GM19328 (cell line): ENCODE data around the gene ZFAND3.

ENCODE experiments used
- ATAC-seq: cut with Tn5 transposase; IDR thresholded peaks from one replicate; pipeline ENCODE4 v1.9.1; 2021; ENCODE audit warnings: mild to moderate bottlenecking, moderate library complexity; ENCODE audit not compliant: unreplicated experiment

The ZFAND3 gene

GRCh38 chr6:37826993-37827392 lies 7.5 kb downstream of the ZFAND3 start:
- ATAC-seq = no peak

DNA sequence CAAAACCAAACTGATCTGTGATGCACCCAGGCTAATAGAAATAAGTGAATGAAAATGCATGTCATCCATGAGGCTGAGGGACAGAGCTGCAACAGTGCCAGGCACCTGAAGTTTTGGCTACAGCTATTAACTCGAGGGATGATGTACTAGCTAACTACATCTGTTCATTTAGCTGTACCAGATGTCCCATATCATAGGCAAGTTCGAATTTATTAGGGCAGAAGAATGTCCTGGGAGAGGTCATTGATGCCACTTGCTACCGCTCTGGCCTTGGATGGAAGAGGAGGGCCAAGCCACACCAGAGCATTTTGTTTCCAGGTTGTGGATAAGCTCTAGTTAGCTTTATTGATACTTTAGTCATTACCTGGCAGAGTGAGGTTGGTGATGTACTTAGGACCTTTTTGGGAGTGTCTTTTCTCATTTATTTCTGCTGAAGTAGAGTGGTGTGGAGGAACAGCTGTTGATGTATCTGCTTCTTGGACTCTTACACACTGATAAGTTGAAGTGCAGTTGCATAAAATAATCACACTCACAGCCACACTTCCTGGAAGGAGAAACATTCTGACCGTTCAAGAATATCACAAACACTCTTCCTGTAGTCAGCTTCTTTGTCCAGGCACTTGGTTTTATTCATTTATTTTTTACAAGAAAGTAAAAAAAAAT lies 8.2 kb downstream of the ZFAND3 start:
- ATAC-seq = no peak

DNA sequence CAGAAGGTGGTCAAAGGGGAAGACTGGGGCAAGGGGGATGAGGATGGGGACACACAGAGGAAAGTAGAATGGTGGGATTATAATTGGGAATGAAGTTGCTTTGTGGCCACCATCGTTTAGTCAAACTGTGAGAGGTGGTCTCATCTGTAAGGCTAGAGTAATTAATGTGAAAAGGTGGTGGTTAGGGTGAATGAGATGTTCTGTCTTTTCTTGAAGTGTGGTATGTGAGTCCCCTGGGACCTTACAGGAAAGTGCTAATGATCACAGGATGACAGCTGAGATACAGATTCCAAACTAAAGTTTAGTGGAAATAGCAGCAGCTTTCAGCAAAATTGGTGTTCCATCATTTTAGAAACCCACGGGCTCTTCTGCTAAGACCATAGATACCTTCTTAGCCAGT lies 10.7 kb downstream of the ZFAND3 start:
- ATAC-seq = no peak

DNA sequence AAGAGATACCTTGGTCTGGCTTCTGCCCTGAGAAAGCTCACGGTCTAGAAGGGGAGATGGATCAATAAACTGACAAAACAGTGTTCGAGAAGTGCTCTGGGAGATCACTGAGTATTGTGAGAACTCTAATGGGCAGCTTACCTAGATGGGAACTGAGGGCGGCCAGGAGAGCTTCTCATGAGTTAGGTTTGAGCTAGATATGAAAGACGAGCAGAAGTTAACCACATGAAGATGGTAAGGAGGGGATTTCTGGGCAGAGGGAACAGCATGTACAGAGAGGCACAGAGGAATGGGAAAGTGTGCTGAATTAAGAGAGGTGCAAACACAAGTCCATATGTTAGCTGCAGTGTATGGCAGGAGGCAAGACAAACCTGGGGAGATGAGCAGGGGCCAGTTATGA lies 11.9 kb downstream of the ZFAND3 start:
- no peak for ATAC-seq

- no peak for ATAC-seq
Measured at GRCh38 chr6:37835923-37836322, 16.4 kb downstream of the ZFAND3 start.

GRCh38 chr6:37838219-37838921 lies 18.8 kb downstream of the ZFAND3 start:
- ATAC-seq = no peak

- no peak for ATAC-seq
Measured at GRCh38 chr6:37840143-37840939, 20.8 kb downstream of the ZFAND3 start.

DNA sequence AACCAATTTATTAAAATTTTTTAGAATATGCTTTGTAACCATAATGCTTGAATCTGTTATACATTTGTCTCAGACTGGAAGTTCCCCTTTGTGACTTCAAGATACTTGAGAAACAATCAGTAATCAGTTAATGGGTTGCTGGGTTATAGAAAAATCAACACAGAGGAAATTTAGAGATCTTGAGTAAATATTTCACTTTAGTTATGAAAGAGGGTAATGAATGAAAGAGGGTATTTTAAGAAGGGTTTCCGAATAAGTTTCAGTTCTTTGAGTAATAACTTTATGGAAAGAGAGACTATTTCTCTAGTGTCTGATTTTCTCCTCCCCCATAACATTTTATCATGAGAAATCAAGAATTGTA lies 21.4 kb downstream of the ZFAND3 start:
- ATAC-seq = no peak

GRCh38 chr6:37845026-37845911 lies 25.7 kb downstream of the ZFAND3 start:
- ATAC-seq = no peak

GRCh38 chr6:37845930-37846329 lies 26.4 kb downstream of the ZFAND3 start:
- no peak for ATAC-seq

DNA sequence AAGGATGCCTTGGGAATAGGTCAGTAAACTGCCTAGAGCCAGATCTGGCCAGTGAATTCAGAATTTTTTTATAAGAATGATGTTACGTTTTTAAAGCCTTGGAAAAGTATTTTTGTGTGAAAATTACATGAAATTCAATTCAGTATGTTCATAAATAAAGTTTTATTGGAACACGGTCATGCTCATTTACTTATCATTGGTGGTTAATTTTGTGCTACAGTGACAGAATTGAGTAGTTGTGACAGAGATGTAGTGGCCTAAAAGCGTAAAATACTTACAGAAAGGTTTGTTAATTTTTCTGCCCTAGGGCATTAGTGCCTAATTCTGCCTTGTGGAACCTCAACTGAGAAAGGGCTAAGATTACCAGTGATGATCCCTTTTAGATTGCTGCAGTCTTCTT lies 28.2 kb downstream of the ZFAND3 start:
- ATAC-seq = no peak

GRCh38 chr6:37848371-37848770 lies 28.8 kb downstream of the ZFAND3 start:
- ATAC-seq = no peak

DNA sequence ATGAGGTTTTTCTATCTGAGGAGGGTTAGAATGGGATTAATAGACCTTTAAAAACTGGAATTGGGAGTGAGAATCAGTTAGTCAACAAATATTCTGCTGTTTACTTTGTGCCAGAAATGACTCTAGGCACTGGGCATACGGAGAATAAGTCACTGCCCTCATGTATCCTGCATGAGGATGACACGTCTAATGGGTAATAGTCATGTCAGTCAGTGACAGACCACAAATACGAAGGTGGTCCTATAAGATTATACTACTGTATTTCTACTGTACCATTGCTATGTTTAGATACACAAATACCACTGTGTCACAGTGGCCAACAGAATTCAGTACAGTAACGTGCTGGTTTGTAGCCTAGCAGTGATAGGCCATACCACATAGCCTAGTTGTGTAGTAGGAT lies 30.7 kb downstream of the ZFAND3 start:
- no peak for ATAC-seq

DNA sequence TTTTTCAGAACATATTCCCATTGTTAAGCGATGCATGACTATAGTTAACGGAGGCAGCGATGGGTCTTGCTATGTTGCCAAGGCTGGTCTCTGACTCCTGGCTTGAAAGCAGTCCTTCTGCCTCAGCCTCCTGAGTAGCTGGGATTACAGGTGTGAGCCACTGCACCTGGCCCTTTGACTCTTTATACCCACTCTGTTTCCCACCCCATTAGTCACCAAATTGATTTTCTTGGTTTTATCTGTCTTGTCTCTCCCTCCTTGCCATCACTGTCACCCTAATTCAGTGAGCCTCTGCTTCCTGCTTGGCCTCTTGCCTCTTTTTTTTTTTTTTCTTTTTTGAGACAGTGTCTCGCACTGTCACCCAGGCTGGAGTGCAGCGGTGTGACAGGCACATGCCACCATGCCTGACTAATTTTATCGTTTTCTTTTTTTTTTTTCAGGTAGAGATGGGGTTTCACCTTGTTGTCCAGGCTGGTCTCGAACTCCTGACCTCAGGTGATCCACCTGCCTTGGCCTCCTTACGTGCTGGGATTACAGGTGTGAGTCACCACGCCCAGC lies 31.3 kb downstream of the ZFAND3 start:
- no peak for ATAC-seq

DNA sequence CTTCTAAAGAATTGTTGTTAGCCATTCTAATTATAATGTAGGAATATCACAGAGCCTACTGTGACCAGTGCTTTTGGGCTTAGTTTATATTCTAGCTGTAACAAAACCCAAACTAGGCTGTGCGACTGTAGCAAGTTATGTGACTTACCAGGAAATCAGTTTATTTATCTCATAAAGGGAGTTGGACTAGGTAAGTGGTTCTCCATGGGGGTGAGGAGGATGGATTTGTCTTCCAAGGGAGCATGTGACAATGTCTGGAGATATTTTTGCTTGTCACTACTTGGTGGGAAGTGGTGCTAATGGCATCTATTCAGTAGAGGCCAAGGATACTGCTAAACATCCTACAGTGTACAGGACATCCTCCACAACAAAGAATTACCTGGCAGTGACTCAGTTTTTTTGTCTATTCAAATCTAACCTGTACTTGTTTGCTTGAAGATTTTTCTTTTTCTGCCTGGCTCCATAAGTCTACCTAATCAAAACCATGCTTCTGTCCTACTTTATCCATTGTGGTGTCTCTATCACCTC lies 32.5 kb downstream of the ZFAND3 start:
- ATAC-seq = no peak

GRCh38 chr6:37856285-37856684 lies 36.8 kb downstream of the ZFAND3 start:
- ATAC-seq = no peak

GRCh38 chr6:37858363-37858762 lies 38.8 kb downstream of the ZFAND3 start:
- ATAC-seq = no peak

GRCh38 chr6:37860226-37860839 lies 40.8 kb downstream of the ZFAND3 start:
- no peak for ATAC-seq

- no peak for ATAC-seq
Measured at GRCh38 chr6:37861452-37861851, 41.9 kb downstream of the ZFAND3 start.

- no peak for ATAC-seq
Measured at GRCh38 chr6:37862430-37862829, 42.9 kb downstream of the ZFAND3 start.
